WTC11 (cell line): ENCODE measurements around the gene ARPC1B. TPM values are rescaled to one million over a fixed set of nuclear protein-coding genes. Genes with fewer than 3 reads are reported as not detected.
A peak's percentile ranks its signal among the peaks of the same experiment; 100 is the strongest.

Experiments used
- ATAC-seq: fragments of 200-7000 bp; cut with Tn5 transposase; 2 replicates; pipeline ENCODE4 v1.10.0; 2021; ENCODE audit warnings: mild to moderate bottlenecking, moderate library complexity
- CTCF ChIA-PET: fragments of 300-600 bp; sonication (Branson Sonifier 250); formaldehyde crosslinking; loops from one replicate; lab custom pipeline; 2021; ENCODE audit warnings: antibody characterized with exemption; lab: Charles Lee
- POLR2A ChIA-PET: fragments of 350-600 bp; sonication (Branson Sonifier 250); formaldehyde crosslinking; loops from one replicate; lab custom pipeline; 2021; ENCODE audit warnings: antibody characterized with exemption; lab: Charles Lee
- DNase-seq: peaks from one replicate; pipeline ENCODE4 v3.0.0; 2021; ENCODE audit warnings: low spot score
- H3K27ac Mint-ChIP-seq: 2 replicates; pipeline ENCODE4 v1.8.0; 2021; ENCODE audit warnings: mixed read lengths
- H3K27me3 Mint-ChIP-seq: 2 replicates; pipeline ENCODE4 v1.8.0; 2021; ENCODE audit warnings: low read depth, mild to moderate bottlenecking, moderate library complexity, mixed read lengths
- H3K36me3 Mint-ChIP-seq: 2 replicates; pipeline ENCODE4 v1.8.0; 2021; ENCODE audit warnings: mixed read lengths
- H3K4me1 Mint-ChIP-seq: 2 replicates; pipeline ENCODE4 v1.8.0; 2022; ENCODE audit warnings: mixed read lengths
- H3K4me3 Mint-ChIP-seq: 2 replicates; pipeline ENCODE4 v1.8.0; 2021; ENCODE audit warnings: mild to moderate bottlenecking, moderate library complexity, mixed read lengths
- H3K9me3 Mint-ChIP-seq: 2 replicates; pipeline ENCODE4 v1.8.0; 2021; ENCODE audit warnings: mixed read lengths
- AFF4 ChIP-seq: sonication (generic); formaldehyde crosslinking; IDR thresholded peaks from 2 replicates; pipeline ENCODE4 v1.8.1; 2023; ENCODE audit warnings: mild to moderate bottlenecking, missing genetic modification reagents, borderline replicate concordance
- ATF1 ChIP-seq: sonication (generic); formaldehyde crosslinking; IDR thresholded peaks from 2 replicates; pipeline ENCODE4 v1.8.1; 2023; ENCODE audit warnings: mild to moderate bottlenecking, moderate library complexity, missing genetic modification reagents
- ATF2 ChIP-seq: sonication (generic); formaldehyde crosslinking; IDR thresholded peaks from 2 replicates; pipeline ENCODE4 v1.8.1; 2022; ENCODE audit warnings: low read depth, missing genetic modification reagents, borderline replicate concordance
- ATF3 ChIP-seq: sonication (generic); formaldehyde crosslinking; conservative IDR thresholded peaks from 2 replicates; pipeline ENCODE4 v1.8.1; 2022; ENCODE audit warnings: mild to moderate bottlenecking, missing genetic modification reagents
- CREB1 ChIP-seq: sonication (generic); formaldehyde crosslinking; IDR thresholded peaks from 2 replicates; pipeline ENCODE4 v1.8.0; 2023; ENCODE audit warnings: mild to moderate bottlenecking, missing genetic modification reagents
- GTF2I ChIP-seq: fragments of 250-450 bp; sonication (Bioruptor Pico); conservative IDR thresholded peaks from 2 replicates; pipeline ENCODE4 v1.4.0; 2021; ENCODE audit warnings: mild to moderate bottlenecking
- IRF1 ChIP-seq: sonication (generic); formaldehyde crosslinking; IDR thresholded peaks from 2 replicates; pipeline ENCODE4 v1.8.0; 2023; ENCODE audit warnings: missing genetic modification reagents
- IRF2 ChIP-seq: sonication (generic); formaldehyde crosslinking; IDR thresholded peaks from 2 replicates; pipeline ENCODE4 v1.8.0; 2022; ENCODE audit warnings: low read depth, missing genetic modification reagents, borderline replicate concordance
- JAZF1 ChIP-seq: fragments of 250-450 bp; sonication (Bioruptor Pico); IDR thresholded peaks from 2 replicates; pipeline ENCODE4 v1.9.0; 2021; ENCODE audit warnings: moderate library complexity, mild to moderate bottlenecking, inconsistent platforms
- JUN ChIP-seq: sonication (generic); formaldehyde crosslinking; IDR thresholded peaks from 2 replicates; pipeline ENCODE4 v1.8.0; 2023; ENCODE audit warnings: mild to moderate bottlenecking, missing genetic modification reagents
- NFATC4 ChIP-seq: fragments of 250-450 bp; sonication (Bioruptor Pico); IDR thresholded peaks from 2 replicates; pipeline ENCODE4 v1.9.0; 2021; ENCODE audit warnings: mild to moderate bottlenecking
- NFE2L1 ChIP-seq: sonication (generic); formaldehyde crosslinking; IDR thresholded peaks from 2 replicates; pipeline ENCODE4 v1.8.1; 2023; ENCODE audit warnings: missing genetic modification reagents
- NFYB ChIP-seq: sonication (generic); formaldehyde crosslinking; conservative IDR thresholded peaks from 2 replicates; pipeline ENCODE4 v1.8.0; 2022; ENCODE audit warnings: low read depth, missing genetic modification reagents
- NR3C1 ChIP-seq: sonication (generic); formaldehyde crosslinking; conservative IDR thresholded peaks from 2 replicates; pipeline ENCODE4 v1.8.1; 2023; ENCODE audit warnings: low read depth, mild to moderate bottlenecking, missing genetic modification reagents
- SMAD3 ChIP-seq: sonication (generic); formaldehyde crosslinking; IDR thresholded peaks from 2 replicates; pipeline ENCODE4 v1.8.0; 2022; ENCODE audit warnings: missing genetic modification reagents, mild to moderate bottlenecking, borderline replicate concordance
- USF1 ChIP-seq: sonication (generic); formaldehyde crosslinking; IDR thresholded peaks from 2 replicates; pipeline ENCODE4 v1.8.0; 2022; ENCODE audit warnings: mild to moderate bottlenecking, missing genetic modification reagents
- USF2 ChIP-seq: sonication (generic); formaldehyde crosslinking; IDR thresholded peaks from 2 replicates; pipeline ENCODE4 v1.8.1; 2023; ENCODE audit warnings: mild to moderate bottlenecking, missing genetic modification reagents, moderate library complexity
- ZBTB43 ChIP-seq: sonication (generic); formaldehyde crosslinking; IDR thresholded peaks from 2 replicates; pipeline ENCODE4 v1.8.1; 2023; ENCODE audit warnings: mild to moderate bottlenecking, missing genetic modification reagents
- ZNF263 ChIP-seq: sonication (generic); formaldehyde crosslinking; IDR thresholded peaks from 2 replicates; pipeline ENCODE4 v1.8.1; 2022; ENCODE audit warnings: low read depth, mild to moderate bottlenecking, moderate library complexity, missing genetic modification reagents
- ZNF281 ChIP-seq: sonication (generic); formaldehyde crosslinking; IDR thresholded peaks from 2 replicates; pipeline ENCODE4 v1.8.0; 2023; ENCODE audit warnings: mild to moderate bottlenecking, missing genetic modification reagents
- ZNF671 ChIP-seq: fragments of 250-450 bp; sonication (Bioruptor Pico); IDR thresholded peaks from 2 replicates; pipeline ENCODE4 v1.8.0; 2021; ENCODE audit warnings: mild to moderate bottlenecking
- total RNA-seq: library from RNA; stranded (reverse); gene quantifications from 3 replicates; pipeline ENCODE4 v1.2.3, GENCODE V29; 2021

ARPC1B gene
- total RNA-seq, 1 experiment from 2014 or later, result 66.2 TPM

- TF ChIP-seq ZBTB43 (CRISPR knock-in tag), result 0 out of 2 replicates have a peak, but pooled peaks have one; percentile 52
- TF ChIP-seq NR3C1 (CRISPR knock-in tag), result no peak
- 0 out of 2 replicates have a peak, but pooled peaks have one; percentile 33 for TF ChIP-seq ATF1 (CRISPR knock-in tag)
- TF ChIP-seq ZNF671 (CRISPR knock-in tag), result no peak
Observed at GRCh38 chr7:99392659-99393354, 18.3 kb downstream of the ARPC1B start (continued).

GRCh38 chr7:99393355-99394187 lies 19.0 kb downstream of the ARPC1B start:
- peaks cover 12% of the 10 kb centered on the region for H3K4me1 Mint-ChIP-seq
- H3K27ac Mint-ChIP-seq, result peak overlapping the region; percentile 98
- POLR2A ChIA-PET, result interaction anchor here (0.7 to 3.5 kb wide), 4 partner anchors 15 to 29 kb away, joined by 4 to 37 read pairs (median 6); partner anchors contain the start of genes BUD31 and PDAP1
- H3K9me3 Mint-ChIP-seq, result no peaks in the 10 kb centered on the region
- H3K4me3 Mint-ChIP-seq, result peak overlapping the region; percentile 77
- H3K36me3 Mint-ChIP-seq, result peaks cover 32% of the 10 kb centered on the region
- DNase-seq (peak; percentile 88), ATAC-seq (peak; percentile 83)
- no peaks in the 10 kb centered on the region for H3K27me3 Mint-ChIP-seq
- CTCF ChIA-PET, result interaction anchor here (1.1 to 2.5 kb wide), 4 partner anchors 15 to 34 kb away, joined by 5 to 15 read pairs (median 10); partner anchors contain the start of genes BUD31 and PDAP1
- no peak for TF ChIP-seq NFATC4 (CRISPR knock-in tag)
- TF ChIP-seq JAZF1 (CRISPR knock-in tag), result no peak
- TF ChIP-seq USF1, result peak; percentile 80
- TF ChIP-seq GTF2I (CRISPR knock-in tag), result no peak
- no peak for TF ChIP-seq IRF2 (CRISPR knock-in tag)
- no peak for TF ChIP-seq IRF1 (CRISPR knock-in tag)
- TF ChIP-seq JUN, result no peak
- TF ChIP-seq CREB1 (CRISPR knock-in tag), result no peak
- no peak for TF ChIP-seq ZNF281 (CRISPR knock-in tag)
- TF ChIP-seq NFE2L1 (CRISPR knock-in tag), result no peak
- no peak for TF ChIP-seq ATF3
- TF ChIP-seq ZNF263 (CRISPR knock-in tag), result no peak
- peak; percentile 78 for TF ChIP-seq USF2
- peak; percentile 42; the same call in 1 of the 2 replicates for TF ChIP-seq NFYB (CRISPR knock-in tag)
- TF ChIP-seq SMAD3 (CRISPR knock-in tag), result 0 out of 2 replicates have a peak, but pooled peaks have one; percentile 11
- TF ChIP-seq ATF2 (CRISPR knock-in tag), result no peak
- no peak for TF ChIP-seq AFF4 (CRISPR knock-in tag)
